ENCODE data around the gene SLC30A2. TPM values are rescaled to one million over a fixed set of nuclear protein-coding genes. Genes with fewer than 3 reads are reported as not detected.

Gene SLC30A2
- total and polyA plus RNA-seq, 9 of the 15 experiments (the other 6 are each of a cell fraction or from before 2014, with no cell fraction given) = 0.01 to 0.18 (median 0.06) TPM; not detected in 3

GRCh38 chr1:26079960-26080814, 34.3 kb upstream of the SLC30A2 start (continued):
- TF ChIP-seq CREB3L1 (IDR thresholded peaks at IDR 0.05; ENCODE audit: borderline replicate concordance, low read depth) = no peak
- TF ChIP-seq NFE2L1 (tag; IDR thresholded peaks at IDR 0.05; ENCODE audit: borderline replicate concordance, low read depth) = peak; percentile 72
- TF ChIP-seq PHF21A (IDR thresholded peaks at IDR 0.05; ENCODE audit: borderline replicate concordance, low read depth) = no peak
- 0 out of 2 replicates have a peak, but pooled peaks have one; percentile 34 for TF ChIP-seq HDGF (IDR thresholded peaks at IDR 0.05)
- peak; percentile 73 for TF ChIP-seq NFE2 (IDR thresholded peaks at IDR 0.05; ENCODE audit: low read depth)
- TF ChIP-seq IRF9 (tag; IDR thresholded peaks at IDR 0.05) = no peak
- TF ChIP-seq CEBPB (tag; IDR thresholded peaks at IDR 0.05) = peak; percentile 94
- no peak for TF ChIP-seq MYNN (IDR thresholded peaks at IDR 0.05)
- no peak for TF ChIP-seq MYNN (CRISPR knock-in tag; IDR thresholded peaks at IDR 0.05)
- TF ChIP-seq FOXP4 (CRISPR knock-in tag; IDR thresholded peaks at IDR 0.05; ENCODE audit: borderline replicate concordance) = no peak
- peak; percentile 79 for TF ChIP-seq ATF3 (IDR thresholded peaks at IDR 0.05)
- no peak for TF ChIP-seq ATF3 (CRISPR knock-in tag; conservative IDR thresholded peaks at IDR 0.05)
- TF ChIP-seq ATF4 (CRISPR knock-in tag; IDR thresholded peaks at IDR 0.05) = no peak
- no peak for TF ChIP-seq GTF3C2 (IDR thresholded peaks at IDR 0.05; ENCODE audit: borderline replicate concordance, extremely low read depth, insufficient read length)
- TF ChIP-seq MAFF (IDR thresholded peaks at IDR 0.05; ENCODE audit: low read length) = peak; percentile 73; the same call in 1 of the 2 replicates
- TF ChIP-seq ZNF699 (CRISPR knock-in tag; IDR thresholded peaks at IDR 0.05; ENCODE audit: insufficient replicate concordance) = no peak
- TF ChIP-seq DACH1 (IDR thresholded peaks at IDR 0.05; ENCODE audit: partially characterized antibody) = peak; percentile 67
